Fibroblast of lung (primary cell): ENCODE results near the gene DOLPP1.

Experiments used
- CTCF ChIP-seq, 2 donors: IDR thresholded peaks in 1 of 2; conservative IDR thresholded peaks in 1 of 2; 1 replicate in 1 of 2; 2 replicates in 1 of 2; pipeline ENCODE4 v1.5.1; 2011 to 2012; ENCODE audit warnings: low read length in 2 of 2, control low read depth in 1 of 2, inconsistent platforms in 1 of 2, low read depth in 1 of 2, mild to moderate bottlenecking in 1 of 2
- EZH2 ChIP-seq: IDR thresholded peaks from 2 replicates; pipeline ENCODE4 v1.5.1; 2012; ENCODE audit warnings: low read length, control low read depth, mild to moderate bottlenecking; ENCODE audit errors: missing control alignments

GRCh38 chr9:129068990-129069861, 11.7 kb upstream of the DOLPP1 start:
- no peak for TF ChIP-seq CTCF (conservative IDR thresholded peaks at IDR 0.05 in 1 of 2, IDR thresholded peaks at IDR 0.05 in 1 of 2; ENCODE audit: low read depth in 1 of 2, low read length in 2 of 2)
- TF ChIP-seq EZH2: no peak
